GM13977 (cell line): ENCODE measurements around the gene TPST2.

ENCODE experiments used
- DNase-seq: peaks from one replicate; pipeline ENCODE4 v3.0.0; 2012; ENCODE audit warnings: low spot score
- in situ Hi-C: fragments of 300-500 bp; cut with MboI; formaldehyde crosslinking; loops from one replicate; pipeline ENCODE4 v1.12.0; 2022; ENCODE audit warnings: low sequenced_read_pairs, low pct_unique_long_range_greater_than_20kb, mixed read lengths, inconsistent platforms; ENCODE audit not compliant: unreplicated experiment
- TF ChIP-seq, protein P1 (sequence below): IDR thresholded peaks from 2 replicates; pipeline ENCODE4 v1.5.1; 2012; ENCODE audit warnings: mild to moderate bottlenecking, control low read depth; ENCODE audit not compliant: insufficient read depth; ENCODE audit errors: extremely low read depth, missing control alignments

The TPST2 gene

DNA sequence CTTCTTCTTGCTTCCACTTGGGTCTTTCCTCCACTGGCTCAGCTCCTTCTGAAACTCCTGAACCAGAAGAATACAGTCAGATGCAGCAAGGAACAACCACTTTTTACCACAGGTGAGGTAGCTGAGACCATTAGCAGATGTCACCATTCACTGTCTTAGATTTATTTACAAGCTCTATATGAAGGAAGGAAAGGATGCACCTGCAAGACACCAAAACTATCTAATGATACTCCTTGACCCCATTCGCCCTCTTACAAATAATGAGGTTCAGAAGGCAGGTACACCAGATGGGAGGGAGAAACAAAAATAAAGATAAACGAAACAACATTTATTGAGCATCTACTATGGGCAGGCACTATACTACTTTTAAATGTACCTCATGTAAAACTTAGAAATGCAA is 87.9 kb downstream of the TPST2 start:
- in situ Hi-C loops = no loop called here
- TF ChIP-seq, protein P1, sequence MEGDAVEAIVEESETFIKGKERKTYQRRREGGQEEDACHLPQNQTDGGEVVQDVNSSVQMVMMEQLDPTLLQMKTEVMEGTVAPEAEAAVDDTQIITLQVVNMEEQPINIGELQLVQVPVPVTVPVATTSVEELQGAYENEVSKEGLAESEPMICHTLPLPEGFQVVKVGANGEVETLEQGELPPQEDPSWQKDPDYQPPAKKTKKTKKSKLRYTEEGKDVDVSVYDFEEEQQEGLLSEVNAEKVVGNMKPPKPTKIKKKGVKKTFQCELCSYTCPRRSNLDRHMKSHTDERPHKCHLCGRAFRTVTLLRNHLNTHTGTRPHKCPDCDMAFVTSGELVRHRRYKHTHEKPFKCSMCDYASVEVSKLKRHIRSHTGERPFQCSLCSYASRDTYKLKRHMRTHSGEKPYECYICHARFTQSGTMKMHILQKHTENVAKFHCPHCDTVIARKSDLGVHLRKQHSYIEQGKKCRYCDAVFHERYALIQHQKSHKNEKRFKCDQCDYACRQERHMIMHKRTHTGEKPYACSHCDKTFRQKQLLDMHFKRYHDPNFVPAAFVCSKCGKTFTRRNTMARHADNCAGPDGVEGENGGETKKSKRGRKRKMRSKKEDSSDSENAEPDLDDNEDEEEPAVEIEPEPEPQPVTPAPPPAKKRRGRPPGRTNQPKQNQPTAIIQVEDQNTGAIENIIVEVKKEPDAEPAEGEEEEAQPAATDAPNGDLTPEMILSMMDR = no peak
- no peak for DNase-seq

DNA sequence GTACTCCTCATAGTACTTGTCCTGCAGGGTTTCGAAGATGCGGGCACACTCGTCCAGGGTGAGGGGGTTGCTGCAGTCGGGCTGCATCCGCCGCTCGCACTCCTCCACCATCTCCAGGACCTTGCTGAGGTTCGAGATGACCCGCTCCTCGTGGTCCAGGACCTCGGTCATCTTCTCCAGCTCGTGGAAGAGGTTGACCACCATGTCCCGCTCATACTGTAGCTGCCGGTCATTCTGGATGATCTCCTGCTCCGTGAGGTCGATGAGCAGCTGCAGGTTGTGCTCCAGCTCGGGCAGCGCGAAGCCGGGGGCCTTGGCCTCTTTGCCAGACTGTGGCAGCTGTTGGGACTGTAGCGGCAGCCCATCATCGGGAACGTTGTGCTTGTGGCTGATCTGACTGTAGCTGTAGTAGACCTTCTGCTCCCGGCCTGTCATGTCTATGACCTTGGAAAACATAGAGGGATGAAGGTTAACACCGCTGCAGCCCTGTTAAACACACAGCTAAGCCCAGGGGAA is 90.7 kb downstream of the TPST2 start:
- in situ Hi-C loops = no loop called here
- no peak for DNase-seq

GRCh38 chr22:26496456-26496855 is 93.5 kb downstream of the TPST2 start:
- in situ Hi-C loops = no loop called here
- no peak for DNase-seq
- TF ChIP-seq, protein P1 = no peak

More for the DNA sequence above, 90.7 kb downstream of the TPST2 start:
- TF ChIP-seq, protein P1 = no peak

DNA sequence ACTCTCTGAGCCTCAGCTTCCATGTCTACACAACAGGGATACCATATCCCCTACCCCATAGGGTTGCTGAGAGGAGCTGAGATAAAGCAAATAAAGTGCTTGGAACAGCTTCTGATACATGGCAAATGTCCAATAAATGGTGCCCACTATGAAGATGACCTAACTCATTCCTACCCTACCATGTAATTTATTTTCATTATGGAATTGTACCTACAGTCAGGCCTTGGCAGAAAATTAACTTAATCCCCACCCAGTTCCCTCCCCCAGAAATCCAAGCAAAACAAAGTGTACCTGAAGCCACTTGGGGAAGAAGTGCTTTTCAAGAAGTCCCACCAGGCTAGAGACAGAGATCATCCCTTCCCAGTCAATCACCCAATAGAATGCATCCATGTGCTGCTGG is 95.4 kb downstream of the TPST2 start:
- in situ Hi-C loops = no loop called here
- TF ChIP-seq, protein P1 = no peak
- no peak for DNase-seq

- DNase-seq = no peak
- TF ChIP-seq, protein P1 = no peak
- in situ Hi-C loops = no loop called here
These were observed 97.7 kb downstream of the TPST2 start for GRCh38 chr22:26492220-26492619.

DNA sequence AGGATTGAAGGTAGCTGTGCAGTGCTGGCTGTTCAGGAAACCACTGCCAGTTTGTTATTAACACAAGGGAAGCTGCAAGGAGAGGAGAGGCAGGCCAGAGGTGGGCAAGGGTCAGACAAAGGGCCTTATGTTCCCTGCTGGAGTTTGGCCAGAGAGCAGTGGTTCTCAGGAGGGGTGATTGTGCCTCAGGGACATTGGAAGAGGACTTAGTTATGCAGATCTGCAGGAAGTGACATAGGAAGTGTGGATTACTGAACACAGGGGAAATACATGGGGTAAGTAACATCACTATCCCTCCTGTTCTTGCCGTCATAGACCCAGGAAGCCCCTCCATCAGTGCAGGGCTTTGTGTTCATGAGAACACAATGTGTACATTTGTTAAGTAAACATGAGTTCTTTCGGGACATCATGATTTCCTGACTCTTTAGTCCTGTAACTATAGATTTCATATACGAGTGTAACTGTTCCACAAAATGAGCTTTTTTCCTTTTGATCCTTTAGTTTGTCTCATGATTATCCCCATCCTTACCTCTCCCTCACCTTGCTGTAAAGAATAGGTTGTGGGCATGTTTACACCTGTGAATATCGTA is 100.4 kb downstream of the TPST2 start:
- in situ Hi-C loops = no loop called here
- no peak for DNase-seq
- TF ChIP-seq, protein P1 = no peak

- TF ChIP-seq, protein P1 = no peak
- in situ Hi-C loops = no loop called here
- DNase-seq = no peak
These were observed 101.9 kb downstream of the TPST2 start for GRCh38 chr22:26487996-26488395.
